GM10248 (cell line): Measurements from ENCODE around the gene HMG20A.

Experiments
- CTCF ChIA-PET: fragments of 300-600 bp; sonication (Branson Sonifier 250); formaldehyde crosslinking; extraction: SDS; loops from one replicate; lab custom pipeline; 2021; ENCODE audit warnings: antibody characterized with exemption; lab: Yijun Ruan, JAX
- POLR2A ChIA-PET: fragments of 350-650 bp; sonication (Branson Sonifier 250); formaldehyde crosslinking; extraction: SDS; loops from one replicate; lab custom pipeline; 2020; ENCODE audit warnings: antibody characterized with exemption; lab: Yijun Ruan, JAX
- DNase-seq: peaks from one replicate; pipeline ENCODE4 v3.0.0; 2012; ENCODE audit errors: extremely low spot score
- TF ChIP-seq, protein P1 (sequence below): IDR thresholded peaks from 2 replicates; pipeline ENCODE4 v1.5.1; 2012; ENCODE audit warnings: mild to moderate bottlenecking, low read depth; ENCODE audit errors: extremely low read depth, missing control alignments, control extremely low read depth

HMG20A gene

DNA sequence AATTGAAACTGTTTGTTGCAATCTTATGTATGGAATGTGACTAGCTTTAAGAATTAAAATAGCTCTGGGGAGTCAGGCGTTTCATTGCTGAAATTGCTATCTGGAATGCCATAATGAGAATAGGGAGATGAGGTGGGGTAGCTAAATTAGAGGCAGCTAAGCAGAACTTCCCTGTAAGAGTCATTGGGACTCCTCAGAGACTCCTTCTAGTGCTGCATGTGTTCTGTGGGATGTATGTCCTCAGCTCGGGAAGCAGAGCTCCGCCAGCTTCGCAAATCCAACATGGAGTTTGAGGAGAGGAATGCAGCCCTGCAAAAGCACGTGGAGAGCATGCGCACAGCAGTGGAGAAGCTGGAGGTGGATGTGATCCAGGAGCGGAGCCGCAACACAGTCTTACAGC is 57.4 kb downstream of the HMG20A start:
- ChIA-PET POLR2A (no interaction called here), CTCF (interaction anchor here (0.9 to 6.9 kb wide), 3 partner anchors 19 to 291 kb away, joined by 3 to 54 read pairs (median 5); no protein-coding TSS in a partner anchor)
- TF ChIP-seq, protein P1, sequence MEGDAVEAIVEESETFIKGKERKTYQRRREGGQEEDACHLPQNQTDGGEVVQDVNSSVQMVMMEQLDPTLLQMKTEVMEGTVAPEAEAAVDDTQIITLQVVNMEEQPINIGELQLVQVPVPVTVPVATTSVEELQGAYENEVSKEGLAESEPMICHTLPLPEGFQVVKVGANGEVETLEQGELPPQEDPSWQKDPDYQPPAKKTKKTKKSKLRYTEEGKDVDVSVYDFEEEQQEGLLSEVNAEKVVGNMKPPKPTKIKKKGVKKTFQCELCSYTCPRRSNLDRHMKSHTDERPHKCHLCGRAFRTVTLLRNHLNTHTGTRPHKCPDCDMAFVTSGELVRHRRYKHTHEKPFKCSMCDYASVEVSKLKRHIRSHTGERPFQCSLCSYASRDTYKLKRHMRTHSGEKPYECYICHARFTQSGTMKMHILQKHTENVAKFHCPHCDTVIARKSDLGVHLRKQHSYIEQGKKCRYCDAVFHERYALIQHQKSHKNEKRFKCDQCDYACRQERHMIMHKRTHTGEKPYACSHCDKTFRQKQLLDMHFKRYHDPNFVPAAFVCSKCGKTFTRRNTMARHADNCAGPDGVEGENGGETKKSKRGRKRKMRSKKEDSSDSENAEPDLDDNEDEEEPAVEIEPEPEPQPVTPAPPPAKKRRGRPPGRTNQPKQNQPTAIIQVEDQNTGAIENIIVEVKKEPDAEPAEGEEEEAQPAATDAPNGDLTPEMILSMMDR, result no peak
- DNase-seq, result no peak

DNA sequence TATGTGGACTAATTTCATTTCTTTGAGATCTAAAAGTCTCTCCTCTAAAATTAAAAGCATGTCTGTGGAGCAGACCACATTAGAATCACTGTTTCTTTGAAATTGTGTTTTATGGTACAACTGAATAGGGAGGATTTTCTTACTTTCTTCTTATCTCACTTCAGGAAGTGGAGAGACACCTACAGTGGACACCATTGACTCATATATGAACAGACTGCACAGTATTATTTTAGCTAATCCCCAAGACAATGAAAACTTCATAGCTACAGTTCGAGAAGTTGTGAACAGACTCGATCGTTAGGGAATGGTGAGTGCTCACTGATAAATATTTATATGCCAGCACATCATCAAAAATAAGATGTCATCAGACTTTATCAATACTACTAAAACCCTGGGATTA is 58.3 kb downstream of the HMG20A start:
- ChIA-PET POLR2A (no interaction called here), CTCF (interaction anchor here (1.2 to 6.9 kb wide), 2 partner anchors 13 to 19 kb away, joined by 4 to 54 read pairs; no protein-coding TSS in a partner anchor)
- TF ChIP-seq, protein P1, result no peak
- no peak for DNase-seq

DNA sequence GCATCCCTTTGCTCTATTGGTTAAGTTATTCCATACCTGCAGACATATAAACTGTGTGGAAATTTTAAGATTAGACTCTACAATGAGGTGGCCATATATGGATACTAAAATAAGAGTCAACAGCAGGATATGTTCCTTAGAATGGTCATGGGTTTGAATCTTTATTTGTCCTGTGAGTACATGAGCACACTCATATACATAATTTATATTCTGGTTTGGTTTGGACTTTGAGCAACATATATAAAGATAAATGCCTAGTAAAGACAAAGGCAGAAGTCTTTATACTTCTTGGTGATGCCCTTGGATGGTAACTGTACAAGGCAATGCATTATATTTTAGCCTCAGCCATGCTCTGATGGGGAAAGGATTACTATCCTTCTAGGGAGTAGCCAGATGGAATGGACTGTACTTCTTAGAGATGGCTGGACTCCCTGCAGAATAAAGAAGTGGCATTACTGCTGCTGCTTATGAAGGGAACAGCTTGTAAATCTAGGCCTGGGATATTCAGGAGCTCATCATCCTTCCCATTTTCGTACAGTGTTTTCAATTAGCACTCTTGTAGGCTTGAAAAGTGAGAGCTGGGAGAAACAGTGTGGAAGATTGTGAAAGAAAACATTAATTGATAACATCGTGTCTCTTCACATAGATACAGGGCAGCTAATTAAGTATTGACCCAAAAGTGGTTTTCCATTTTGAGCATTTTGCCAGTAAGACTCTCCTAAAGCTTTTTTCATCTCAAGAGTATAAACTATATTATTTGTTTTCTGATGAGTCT is 60.4 kb downstream of the HMG20A start:
- DNase-seq, result no peak
- CTCF ChIA-PET, result interaction anchor here (0.9 to 6.9 kb wide), 5 partner anchors 12 to 362 kb away, joined by 3 to 54 read pairs (median 7); no protein-coding TSS in a partner anchor
- POLR2A ChIA-PET, result no interaction called here
- TF ChIP-seq, protein P1, result no peak

DNA sequence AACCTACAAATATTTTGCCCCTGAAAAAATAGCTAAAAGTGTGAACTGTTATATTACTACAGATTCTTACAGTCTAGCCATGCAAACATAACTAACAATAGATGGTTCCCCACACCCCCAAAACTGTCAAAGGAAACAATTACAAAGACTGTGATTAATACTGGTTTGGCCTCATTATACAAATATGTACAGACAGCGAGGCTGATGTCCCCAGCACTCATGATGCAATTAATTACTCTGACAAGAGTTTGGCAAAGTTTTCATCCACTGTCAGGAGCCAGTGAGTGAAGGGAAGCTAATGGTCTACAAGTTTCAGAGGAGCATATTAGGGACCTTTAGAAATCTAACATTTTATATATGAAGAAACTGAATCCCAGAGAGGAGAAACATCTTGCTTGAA is 61.0 kb downstream of the HMG20A start:
- POLR2A ChIA-PET, result no interaction called here
- CTCF ChIA-PET, result interaction anchor here (0.9 to 6.9 kb wide), 5 partner anchors 11 to 363 kb away, joined by 3 to 54 read pairs (median 7); no protein-coding TSS in a partner anchor
- no peak for DNase-seq
- TF ChIP-seq, protein P1, result no peak

DNA sequence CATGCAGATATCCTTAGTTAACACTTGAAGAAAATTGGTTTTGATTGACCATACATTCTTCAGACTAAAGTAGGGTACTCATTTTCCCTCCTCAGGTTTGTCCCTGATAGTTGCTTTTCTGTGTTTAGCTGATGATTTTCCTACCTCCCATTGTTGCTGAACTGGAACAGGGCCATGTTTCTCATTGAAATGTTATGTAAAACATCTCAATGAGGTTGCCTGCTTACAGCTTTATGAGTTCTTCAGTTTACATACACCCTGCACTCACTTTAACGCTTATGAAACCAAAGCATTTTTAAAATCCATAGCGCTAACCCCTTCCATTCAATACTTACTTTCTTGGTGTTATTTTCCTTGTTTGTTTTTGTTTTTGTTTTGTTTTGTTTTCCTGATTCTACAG is 61.9 kb downstream of the HMG20A start:
- ChIA-PET POLR2A (no interaction called here), CTCF (interaction anchor here (1.0 to 6.9 kb wide), 6 partner anchors 10 to 364 kb away, joined by 3 to 54 read pairs (median 6); no protein-coding TSS in a partner anchor)
- no peak for DNase-seq
- TF ChIP-seq, protein P1, result no peak

DNA sequence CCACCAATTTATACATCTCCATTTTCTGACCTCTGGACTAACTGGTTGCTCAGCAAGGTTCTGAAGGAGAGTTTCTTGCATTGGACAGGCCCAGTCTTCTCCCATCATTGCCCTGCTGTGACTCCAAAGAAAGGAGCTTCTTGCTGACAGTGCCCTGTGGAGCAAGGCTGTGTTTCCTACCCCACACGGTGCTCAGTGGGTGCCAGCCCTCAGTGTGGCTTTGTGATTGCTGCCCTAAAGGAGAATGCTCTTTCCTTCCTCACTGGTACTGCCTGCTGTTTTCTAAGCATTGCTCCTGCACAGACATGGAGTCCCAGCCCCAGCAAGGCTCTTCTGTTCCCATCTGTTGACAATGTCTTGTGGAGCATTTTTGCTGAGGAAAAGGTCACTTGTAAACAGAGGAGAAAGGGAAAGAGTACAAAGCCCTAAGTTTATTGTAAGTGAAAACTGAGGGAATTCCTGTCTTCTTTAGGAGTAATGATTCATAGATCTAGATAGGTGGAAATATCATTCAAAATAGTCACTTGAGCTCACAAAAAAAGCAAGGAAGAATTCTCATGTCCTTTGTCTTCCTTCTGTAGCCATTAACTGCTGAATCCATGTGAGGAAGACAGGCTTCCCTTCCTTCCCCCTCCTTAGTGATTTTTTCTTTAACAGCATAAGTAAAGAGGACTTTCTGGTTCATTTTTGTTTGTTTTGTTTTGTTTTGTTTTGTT is 62.9 kb downstream of the HMG20A start:
- no peak for DNase-seq
- TF ChIP-seq, protein P1, result no peak
- ChIA-PET POLR2A (no interaction called here), CTCF (interaction anchor here (0.8 to 6.9 kb wide), 3 partner anchors 14 to 365 kb away, joined by 3 to 54 read pairs (median 7); no protein-coding TSS in a partner anchor)
